ENCODE results near the gene TNFRSF21.
"Not testable (repeated sequence)": the region's sequence is repeated elsewhere in the genome, so short reads cannot be mapped to it uniquely, and the experiment has no call there.

The TNFRSF21 gene, protein sequence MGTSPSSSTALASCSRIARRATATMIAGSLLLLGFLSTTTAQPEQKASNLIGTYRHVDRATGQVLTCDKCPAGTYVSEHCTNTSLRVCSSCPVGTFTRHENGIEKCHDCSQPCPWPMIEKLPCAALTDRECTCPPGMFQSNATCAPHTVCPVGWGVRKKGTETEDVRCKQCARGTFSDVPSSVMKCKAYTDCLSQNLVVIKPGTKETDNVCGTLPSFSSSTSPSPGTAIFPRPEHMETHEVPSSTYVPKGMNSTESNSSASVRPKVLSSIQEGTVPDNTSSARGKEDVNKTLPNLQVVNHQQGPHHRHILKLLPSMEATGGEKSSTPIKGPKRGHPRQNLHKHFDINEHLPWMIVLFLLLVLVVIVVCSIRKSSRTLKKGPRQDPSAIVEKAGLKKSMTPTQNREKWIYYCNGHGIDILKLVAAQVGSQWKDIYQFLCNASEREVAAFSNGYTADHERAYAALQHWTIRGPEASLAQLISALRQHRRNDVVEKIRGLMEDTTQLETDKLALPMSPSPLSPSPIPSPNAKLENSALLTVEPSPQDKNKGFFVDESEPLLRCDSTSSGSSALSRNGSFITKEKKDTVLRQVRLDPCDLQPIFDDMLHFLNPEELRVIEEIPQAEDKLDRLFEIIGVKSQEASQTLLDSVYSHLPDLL

GRCh38 chr6:47309291-47310130 lies at the start of gene TNFRSF21:
Gene TNFRSF21 (minus strand): TSS chr6:47309905. CDS start chr6:47309511, 394 bp downstream.
- DNase-seq: peak; percentile 94

DNA sequence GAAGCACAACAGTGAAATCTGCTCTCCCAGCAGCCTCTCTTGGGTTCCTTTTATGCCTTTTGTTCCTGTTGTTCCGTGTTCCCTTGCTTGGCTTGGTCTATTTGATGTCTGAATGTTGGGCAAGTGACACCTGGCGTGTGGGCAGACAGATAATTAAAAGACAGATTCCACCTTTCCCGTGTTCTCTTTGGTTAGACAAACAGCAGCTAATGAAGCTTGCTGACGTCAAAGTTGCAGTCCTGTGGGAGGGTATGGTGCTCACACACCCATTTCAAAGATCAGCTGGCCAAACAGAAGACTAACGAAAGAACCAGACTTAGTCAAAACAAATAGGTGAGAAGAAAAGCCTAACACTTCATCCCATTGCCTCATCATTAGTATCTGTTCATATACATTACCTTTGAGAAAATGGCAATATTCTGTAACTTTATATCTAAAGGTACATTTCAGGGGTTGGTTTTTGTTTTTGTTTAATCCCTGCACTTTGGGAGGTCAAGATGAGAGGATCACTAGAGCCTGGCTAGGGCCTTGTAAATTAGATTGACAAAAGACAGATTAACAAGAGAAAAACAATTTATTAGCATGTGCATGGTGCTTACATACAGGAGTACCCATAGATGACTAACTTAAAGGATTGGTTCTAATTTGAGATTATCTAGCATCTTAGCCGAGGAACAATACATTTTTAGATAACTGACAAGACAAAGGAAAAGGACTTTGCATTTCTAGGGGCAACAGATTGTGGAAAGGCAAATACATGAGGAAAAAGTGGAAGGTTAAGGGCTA lies 48.9 kb upstream of the TNFRSF21 start:
- DNase-seq: no peak

DNA sequence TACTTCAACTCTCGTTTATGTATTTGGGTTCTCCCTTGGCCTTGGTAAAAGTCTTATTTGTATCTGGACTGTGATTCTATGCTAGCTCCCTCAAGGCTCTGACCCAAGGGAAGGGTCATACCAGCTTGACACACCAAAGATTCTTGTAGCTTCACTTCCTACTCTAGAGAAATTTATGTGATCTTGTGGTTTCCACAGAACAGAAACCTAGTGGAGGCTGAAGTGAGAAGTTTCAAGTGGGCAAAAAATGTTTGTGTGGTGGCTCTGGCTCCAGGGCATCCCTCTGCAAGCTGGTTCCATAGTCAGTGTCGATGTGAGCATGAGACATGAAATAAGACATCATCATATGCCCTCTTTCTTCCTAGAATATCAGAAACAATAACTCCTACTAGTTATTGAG lies 48.1 kb upstream of the TNFRSF21 start:
- no peak for DNase-seq

- DNase-seq: no peak
Observed at GRCh38 chr6:47355496-47355895, 45.8 kb upstream of the TNFRSF21 start.

- DNase-seq: no peak
Observed at GRCh38 chr6:47353871-47354270, 44.2 kb upstream of the TNFRSF21 start.

DNA sequence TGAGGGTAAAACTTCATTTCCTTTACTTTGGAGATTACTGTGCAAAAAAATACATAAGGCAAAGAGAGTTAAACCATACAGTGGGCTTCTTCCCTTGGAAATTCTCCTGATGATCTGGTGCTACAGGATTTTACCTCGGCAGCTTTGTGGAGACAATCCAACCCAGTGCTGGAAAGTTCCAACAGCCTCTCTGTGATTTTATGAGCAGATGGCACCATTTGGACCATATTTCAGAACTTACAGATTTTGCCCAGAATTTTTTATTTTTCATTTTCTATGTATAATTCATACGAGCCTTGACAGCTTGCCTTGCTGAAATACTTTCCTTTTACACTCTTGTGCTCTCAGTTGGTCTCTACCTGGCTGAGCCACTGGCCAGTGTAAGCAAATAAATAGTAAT lies 43.3 kb upstream of the TNFRSF21 start:
- no peak for DNase-seq

DNA sequence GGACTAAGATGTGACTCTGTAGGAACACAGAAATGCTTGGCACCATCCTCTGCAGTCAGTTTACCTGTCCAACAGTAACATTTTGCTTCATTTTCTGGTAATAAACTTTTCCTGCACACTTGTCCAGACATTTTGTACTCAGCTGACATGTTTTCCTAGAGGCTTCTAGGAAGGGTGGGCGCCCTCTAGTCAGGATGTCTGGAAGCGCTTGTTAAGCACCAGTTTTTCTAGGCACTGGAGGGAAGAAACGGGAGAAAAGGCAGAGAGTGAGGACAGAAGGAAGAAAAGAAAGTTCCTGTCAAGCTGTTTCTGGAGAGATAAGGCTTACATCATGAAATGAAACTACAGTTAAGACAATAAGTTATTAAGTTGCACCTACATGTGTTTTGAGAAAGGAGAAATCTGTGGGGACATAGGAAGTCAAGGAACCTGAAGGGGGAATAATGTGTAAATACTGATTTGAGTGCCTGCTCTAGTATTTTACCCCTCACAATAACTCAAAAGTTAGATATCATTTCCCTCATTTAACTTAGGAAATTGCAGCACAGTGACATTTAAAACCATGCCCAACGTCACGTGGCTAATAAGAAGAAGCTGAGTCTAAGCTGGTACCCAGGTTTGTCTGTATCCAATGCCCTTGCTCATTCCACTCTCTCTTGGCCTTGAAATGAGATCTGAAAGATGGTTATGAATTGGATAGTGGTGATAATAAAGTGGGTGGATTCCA lies 42.7 kb upstream of the TNFRSF21 start:
- DNase-seq: no peak

GRCh38 chr6:47351621-47352020 lies 41.9 kb upstream of the TNFRSF21 start:
- DNase-seq: no peak

- DNase-seq: no peak
Observed at GRCh38 chr6:47349931-47350330, 40.2 kb upstream of the TNFRSF21 start.

DNA sequence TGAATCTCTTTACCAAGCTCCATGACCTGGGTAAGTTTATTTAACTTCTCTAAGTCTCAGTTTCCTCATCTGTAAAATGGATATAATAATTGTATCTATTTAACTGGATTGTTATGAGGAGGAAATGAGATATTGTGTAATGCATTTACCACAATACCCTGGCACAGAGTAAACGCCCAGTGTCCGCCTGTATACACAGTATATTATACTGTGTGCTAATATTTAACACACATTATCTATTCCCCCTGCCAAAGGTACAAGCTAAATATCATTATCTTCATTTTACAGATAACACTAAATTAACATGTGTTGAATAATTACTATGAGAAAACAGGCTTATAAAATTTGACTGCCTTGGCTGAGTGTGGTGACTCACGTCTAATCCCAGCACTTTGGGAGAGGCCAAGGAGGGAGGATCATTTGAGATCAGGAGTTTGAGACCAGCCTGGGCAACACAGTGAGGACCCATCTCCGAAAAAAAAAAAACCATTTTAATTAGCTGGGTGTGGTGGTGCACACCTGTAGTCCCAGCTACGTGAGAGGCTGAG lies 38.7 kb upstream of the TNFRSF21 start:
- DNase-seq: no peak

GRCh38 chr6:47345761-47346160 lies 36.1 kb upstream of the TNFRSF21 start:
- DNase-seq: no peak

- DNase-seq: no peak
Observed at GRCh38 chr6:47344022-47344421, 34.3 kb upstream of the TNFRSF21 start.

- DNase-seq: no peak
Observed at GRCh38 chr6:47343600-47343999, 33.9 kb upstream of the TNFRSF21 start.

- no peak for DNase-seq
Observed at GRCh38 chr6:47342824-47343223, 33.1 kb upstream of the TNFRSF21 start.

DNA sequence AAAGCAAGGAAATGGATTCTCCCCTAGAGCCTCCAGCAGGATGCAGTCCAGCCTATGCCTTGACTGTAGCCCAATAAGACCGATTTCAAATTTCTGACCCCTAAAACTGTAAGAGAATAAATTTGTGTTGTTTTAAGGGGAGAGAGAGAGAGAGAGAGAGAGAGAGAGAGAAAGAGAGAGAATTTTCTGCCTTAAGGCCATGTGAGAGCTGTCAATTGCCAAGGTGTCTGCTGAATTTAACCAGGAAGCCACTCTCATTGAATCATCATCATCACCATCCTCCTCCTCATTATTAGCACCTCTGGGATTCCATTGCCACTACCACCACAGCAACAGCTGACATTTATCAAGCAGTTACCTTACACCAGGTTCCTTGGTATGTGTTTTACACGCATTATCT lies 27.8 kb upstream of the TNFRSF21 start:
- DNase-seq: no peak

- no peak for DNase-seq
Observed at GRCh38 chr6:47336334-47336733, 26.6 kb upstream of the TNFRSF21 start.

- DNase-seq: no peak
Observed at GRCh38 chr6:47335466-47335865, 25.8 kb upstream of the TNFRSF21 start.

DNA sequence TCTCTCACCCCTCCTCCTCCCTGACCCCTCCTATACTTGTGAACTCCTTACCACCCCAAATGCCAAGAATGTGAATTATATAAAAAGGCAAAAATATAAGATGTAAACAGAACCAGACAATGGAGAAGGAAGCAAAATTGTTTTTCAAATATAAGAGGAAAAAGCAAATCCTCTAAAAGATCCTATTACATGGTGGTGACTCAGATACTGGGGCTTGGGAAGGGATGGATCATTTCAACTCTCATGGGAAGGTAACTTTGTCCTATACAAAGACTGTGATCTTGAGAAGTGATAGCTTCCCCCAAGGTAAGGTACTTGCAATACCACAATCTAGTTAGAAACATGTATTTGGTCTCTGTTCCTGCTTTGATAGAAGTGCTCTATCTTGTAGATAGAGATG lies 24.6 kb upstream of the TNFRSF21 start:
- no peak for DNase-seq

GRCh38 chr6:47328606-47329005 lies 18.9 kb upstream of the TNFRSF21 start:
- not testable (repeated sequence) for DNase-seq

- not testable (repeated sequence) for DNase-seq
Observed at GRCh38 chr6:47328139-47328538, 18.4 kb upstream of the TNFRSF21 start.

- DNase-seq: no peak
Observed at GRCh38 chr6:47323887-47324286, 14.2 kb upstream of the TNFRSF21 start.

- no peak for DNase-seq
Observed at GRCh38 chr6:47323321-47323720, 13.6 kb upstream of the TNFRSF21 start.

All from right hindlimb (tissue), 1 donor.